ENCODE measurements around the gene ZNF341.
A peak's percentile ranks its signal among the peaks of the same experiment; 100 is the strongest.
"Not testable (repeated sequence)": the region's sequence is repeated elsewhere in the genome, so short reads cannot be mapped to it uniquely, and the experiment has no call there.

Gene ZNF341

GRCh38 chr20:33772439-33772838, 40.6 kb downstream of the ZNF341 start:
- DNase-seq = no peak

DNA sequence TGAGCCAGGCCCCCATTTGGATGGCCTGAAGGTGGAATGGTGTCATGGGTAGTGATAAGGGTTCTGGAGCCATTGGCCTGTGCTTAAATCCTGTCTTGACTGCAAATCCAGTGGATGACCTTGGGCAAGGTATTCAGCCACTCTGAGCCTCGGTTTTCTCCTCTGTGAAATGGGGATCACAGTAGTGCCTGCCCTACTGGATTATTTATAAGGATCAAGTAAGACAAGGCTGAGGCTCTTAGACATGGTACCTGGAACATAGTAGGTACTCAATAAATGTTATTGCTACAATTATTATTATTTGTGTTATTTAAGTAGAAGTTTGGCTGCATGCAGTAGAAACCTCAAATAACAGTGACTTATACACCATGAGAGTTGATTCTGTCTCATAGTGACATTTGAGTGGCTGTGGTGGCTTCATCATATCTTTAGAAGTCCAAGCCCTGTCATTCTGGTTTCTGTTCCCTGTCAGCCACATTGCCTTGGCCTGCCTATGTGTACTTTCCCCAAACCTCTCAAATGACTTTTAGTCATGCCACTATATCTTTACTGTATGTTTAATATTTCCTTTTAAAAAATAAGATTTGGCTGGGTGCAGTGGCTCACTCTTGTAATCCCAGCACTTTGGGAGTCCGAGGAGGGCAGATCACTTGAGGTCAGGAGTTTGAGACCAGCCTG, 41.8 kb downstream of the ZNF341 start:
- no peak for DNase-seq

DNA sequence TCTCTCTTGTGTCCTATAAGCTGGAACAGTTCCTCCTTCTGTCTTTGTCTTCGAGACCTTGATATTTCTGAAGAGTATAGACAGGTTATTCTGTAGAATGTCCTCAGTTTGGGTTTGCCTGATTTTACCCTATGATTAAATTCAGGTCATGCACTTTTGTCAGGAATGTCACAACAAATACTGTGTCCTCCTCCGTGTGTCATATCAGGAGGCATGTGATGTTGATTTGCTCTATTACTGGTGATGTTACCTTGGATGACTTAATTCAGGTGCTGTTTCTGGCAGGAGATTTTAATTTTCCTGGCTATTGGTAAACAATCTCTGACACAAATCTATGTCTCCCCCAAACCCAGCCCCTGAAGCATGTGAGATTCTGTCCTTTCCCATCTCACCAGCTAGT, 46.0 kb downstream of the ZNF341 start:
- no peak for DNase-seq

- DNase-seq = no peak
These were observed 49.3 kb downstream of the ZNF341 start for GRCh38 chr20:33781133-33781532.

DNA sequence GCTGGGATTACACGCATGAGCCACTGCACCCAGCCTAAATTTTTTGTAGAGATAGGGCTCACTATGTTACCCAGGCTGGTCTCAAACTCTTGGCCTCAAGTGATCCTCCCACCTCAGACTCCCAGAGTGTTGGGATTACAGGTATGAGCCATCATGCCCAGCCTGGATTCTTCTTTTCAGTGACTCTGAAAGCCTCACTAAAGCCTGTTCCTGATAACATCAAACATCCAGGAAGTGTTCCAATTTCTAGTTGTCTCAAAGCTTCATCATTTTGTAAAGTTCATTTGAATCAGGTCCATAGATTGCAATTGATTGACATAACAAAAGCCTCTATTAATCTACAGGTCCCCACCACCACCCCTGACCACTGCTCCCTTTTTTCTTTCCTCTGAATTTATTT, 50.1 kb downstream of the ZNF341 start:
- no peak for DNase-seq

- no peak for DNase-seq
These were observed 51.5 kb downstream of the ZNF341 start for GRCh38 chr20:33783256-33783655.

- DNase-seq = no peak
These were observed 52.0 kb downstream of the ZNF341 start for GRCh38 chr20:33783818-33784217.

DNA sequence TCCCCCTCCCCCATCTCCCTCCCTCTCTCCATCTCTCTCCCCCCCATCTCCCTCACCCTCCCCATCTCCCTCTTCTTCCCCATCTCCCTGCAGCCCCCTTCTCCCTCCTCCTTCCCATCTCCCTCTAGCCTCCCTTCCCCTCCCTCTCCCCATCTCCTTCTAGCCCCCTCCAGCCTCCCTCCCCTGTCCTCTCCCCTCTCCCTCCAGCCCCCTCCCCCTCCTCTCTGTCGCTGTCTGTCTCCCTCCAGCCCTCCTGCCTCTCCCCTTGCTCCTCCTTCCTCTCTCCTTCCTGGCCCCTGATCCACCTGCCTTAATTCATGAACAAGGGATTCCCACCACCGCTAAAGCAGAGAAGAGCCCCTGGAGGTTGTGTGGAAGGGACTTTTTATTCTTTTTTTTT, 52.4 kb downstream of the ZNF341 start:
- DNase-seq = no peak

- no peak for DNase-seq
These were observed 53.7 kb downstream of the ZNF341 start for GRCh38 chr20:33785503-33785902.

DNA sequence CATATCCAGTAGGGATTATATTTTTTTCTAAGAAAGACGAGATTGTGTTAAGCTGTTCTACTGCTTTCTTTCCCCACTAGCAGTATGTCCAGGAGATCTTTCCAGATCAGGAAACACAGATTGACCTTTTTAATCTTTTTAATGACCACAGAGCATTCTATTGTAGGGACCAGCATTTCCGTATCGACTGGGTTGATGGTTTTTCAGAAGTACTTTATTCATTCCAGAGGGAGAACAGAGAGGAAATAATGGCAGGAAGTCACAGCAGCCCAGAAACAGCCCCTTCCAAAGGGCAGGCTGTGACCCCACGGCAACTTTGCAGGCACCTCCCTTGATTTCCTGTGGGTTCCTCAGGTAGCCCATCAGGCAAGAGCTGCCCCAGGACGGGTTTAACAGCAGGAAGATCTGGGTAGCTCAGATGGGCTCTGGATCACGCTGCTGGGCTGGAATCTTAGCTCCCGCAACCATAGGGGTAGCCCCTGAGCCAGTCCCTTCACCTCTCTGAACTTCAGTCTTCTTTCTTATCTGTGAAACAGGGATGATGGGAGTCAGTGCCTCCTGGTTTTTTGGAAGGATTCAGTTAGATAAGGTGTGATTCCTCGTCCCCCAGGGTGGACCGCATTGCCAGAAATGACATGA, 55.6 kb downstream of the ZNF341 start:
- DNase-seq = no peak

GRCh38 chr20:33788351-33789049, 56.7 kb downstream of the ZNF341 start:
- no peak for DNase-seq

DNA sequence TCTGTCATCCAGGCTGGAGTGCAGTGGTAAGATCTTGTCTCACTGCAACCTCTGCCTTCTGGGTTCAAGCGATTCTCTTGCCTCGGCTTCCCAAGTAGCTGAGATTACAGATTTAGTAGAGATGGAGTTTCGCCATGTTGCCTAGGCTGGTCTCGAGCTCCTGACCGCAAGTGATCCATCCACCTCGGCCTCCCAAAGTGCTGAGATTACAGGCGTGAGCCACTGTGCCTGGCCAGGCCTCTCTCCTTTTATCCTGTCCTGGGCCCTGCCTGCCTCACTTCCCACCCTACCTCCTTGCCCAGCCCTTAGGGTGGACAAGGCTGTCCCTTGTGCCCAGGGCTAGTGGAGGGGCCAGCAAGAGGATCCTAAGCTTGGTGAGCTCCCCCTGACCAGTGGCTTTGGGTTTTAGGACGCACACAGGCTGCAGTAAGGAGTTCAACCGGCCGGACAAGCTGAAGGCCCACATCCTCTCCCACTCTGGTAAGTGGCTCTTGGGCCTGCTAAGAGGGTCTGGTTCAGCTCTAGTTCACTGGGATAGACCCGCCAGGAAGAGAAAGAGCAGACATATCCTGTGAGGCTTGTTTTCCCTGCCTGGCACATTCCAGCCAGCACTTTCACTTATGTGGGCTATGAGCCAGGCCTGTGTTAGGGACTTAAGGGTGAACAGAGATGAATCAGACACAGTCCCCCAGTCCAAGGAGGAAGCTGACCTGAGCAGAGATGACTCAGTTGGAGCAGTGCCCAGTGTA, 57.5 kb downstream of the ZNF341 start:
- no peak for DNase-seq

DNA sequence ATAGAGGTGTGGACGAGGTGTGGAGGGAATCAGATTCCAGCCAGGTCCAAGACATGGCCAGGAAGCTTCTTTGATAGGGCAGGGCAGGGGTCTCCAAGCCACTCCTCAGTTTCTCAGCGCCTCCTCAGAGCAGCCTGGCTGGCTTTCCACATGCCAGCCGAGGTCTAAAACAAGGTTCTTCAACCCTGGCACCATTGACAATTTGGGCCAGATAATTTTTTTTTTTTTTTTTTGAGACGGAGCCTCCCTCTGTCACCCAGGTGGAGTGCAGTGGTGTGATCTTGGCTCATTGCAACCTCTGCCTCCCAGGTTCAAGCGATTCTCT, 58.0 kb downstream of the ZNF341 start:
- DNase-seq = no peak

DNA sequence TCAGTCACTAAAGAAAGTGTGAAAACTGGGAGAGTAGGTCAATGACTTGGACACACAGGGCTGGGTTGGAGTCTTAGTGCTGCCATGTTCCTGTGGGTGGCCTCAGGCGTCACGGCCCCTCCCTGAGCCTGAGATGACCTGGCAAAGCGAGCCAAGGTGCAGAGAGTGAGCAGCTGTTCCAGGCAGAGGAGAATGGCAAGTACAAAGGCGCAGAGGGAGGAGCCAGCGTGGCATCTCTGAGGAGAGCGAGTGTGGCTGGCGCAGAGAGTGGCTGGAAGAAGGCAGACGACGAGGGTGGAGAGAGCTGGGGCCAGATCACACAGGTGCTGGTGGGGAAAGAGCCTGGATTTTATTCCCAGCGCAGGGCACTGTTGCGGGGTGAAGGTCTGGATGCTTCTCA, 58.8 kb downstream of the ZNF341 start:
- DNase-seq = no peak

DNA sequence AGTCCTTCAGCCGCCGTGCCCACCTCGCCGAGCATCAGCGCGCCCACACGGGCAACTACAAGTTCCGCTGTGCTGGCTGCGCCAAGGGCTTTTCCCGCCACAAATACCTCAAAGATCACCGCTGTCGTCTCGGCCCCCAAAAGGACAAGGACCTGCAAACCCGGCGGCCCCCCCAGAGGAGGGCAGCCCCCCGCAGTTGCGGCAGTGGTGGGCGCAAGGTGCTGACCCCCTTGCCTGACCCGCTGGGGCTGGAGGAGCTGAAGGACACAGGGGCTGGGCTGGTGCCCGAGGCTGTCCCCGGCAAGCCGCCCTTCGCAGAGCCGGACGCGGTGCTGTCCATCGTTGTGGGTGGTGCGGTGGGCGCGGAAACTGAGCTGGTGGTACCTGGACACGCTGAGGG, 59.2 kb downstream of the ZNF341 start:
- DNase-seq = no peak

DNA sequence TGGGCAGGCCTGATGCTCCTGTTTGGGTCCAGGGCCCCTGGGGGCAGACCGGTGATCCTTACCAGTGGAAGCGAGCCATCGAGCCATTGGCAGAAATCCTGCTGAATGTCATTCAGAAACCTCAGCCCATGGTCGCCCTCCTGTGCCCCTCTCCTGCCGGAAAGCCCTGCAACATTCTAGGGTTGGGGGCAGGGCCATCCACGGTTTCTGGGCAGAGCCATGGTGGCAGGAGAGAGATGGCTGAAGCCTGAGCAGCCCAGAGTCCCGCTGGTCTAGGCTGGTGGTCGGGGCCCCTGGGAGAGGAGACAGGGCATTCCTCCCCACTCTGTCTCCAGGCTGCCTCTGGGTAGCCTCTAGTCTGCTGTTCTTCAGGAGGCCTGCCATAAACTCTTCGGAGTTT, 59.7 kb downstream of the ZNF341 start:
- DNase-seq = no peak

DNA sequence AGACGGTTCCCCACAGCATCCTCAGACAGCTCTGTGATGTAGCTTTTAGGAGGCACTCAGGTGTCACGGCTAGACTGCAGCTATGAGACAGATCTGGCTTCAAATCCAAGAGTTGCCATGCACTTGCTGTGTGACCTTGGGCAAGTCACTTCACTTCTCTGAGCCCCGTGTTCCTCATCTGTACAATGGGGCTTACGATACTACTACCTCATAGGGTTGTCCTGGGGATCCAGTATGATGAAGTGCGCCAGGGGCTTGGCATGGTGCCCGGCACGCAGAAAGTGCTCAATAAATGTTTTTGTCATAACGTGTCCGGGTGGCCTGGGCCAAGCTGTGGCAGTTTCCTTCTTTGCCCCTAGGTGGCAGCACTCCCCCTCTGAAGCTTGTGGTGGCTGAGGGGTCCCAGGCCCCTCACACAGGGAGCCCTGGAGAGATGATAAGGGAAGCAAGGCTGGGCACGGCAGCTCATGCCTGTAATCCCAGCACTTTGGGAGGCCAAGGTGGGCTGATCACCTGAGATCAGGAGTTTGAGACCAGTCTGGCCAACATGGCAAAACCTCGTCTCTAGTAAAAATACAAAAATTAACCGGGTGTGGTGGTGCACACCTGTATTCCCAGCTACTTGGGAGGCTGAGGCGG, 60.3 kb downstream of the ZNF341 start:
- peak; percentile 57 to 60 for DNase-seq

- DNase-seq = not testable (repeated sequence)
These were observed 60.8 kb downstream of the ZNF341 start for GRCh38 chr20:33792598-33792989.

- DNase-seq = no peak
These were observed 61.5 kb downstream of the ZNF341 start for GRCh38 chr20:33793011-33793931.

DNA sequence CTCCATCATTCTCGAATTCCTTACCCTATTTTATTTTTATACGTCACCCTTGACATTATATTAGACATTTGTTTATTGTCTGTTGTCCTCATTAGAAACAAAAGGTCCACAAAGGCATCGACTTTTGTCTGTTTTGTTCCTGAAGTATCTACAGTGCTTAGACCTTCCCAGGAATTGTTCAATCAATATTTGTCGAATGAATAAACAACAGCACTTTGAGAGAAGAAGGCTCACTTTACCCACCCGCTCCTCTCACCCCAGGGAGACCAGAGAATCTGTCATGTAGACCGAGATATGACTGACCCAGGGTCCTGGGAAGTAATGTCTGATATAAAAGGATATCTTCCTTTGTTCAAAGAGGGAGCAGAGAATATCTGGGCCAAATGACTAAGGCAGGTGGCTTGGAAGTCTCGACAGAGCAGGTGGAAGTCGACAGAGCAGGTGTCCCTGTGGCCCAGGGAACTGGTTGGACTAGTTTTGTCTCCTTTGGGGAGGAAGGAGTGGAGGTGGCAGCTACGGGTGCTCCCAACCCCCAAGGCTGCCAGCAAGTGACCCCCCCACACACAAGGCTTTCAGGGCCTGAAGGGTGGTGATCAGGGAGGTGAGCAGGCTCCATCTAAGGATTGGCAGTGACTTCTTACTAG, 64.6 kb downstream of the ZNF341 start:
- DNase-seq = no peak

DNA sequence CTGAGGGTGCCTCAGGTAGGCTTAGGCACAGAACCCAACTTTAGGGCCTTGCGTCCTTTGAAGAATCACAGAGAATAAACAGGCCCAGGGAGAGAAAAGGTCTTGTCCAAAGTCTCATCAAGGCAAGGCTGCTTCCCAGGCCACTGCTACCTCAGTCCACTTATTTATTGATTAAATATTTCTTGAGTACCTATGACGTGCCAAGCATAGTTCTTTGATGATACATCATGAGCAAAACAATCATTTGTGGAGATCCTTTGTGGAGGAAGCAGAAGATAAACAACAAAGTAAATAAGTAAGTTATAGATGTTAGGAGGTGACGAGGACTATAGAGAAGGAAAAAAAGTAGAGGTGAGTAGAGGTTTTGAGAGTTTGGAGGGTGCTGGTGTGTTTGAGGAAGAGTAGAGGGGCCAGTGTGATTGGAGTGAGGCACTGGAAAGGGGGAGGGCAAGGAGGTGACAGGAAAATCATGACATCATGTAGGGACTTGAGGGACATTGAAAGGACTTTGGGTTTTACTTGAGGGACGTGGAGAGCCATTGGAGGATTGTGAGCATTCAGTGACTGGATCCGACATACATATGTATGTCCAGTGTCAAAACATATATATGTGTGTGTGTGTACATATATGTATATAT, 65.2 kb downstream of the ZNF341 start:
- DNase-seq = no peak

All from stimulated activated CD4-positive, alpha-beta T cell treated with anti-CD3 and anti-CD28 coated beads, Interleukin-2, amount 100 ng/mL, for 48 hours (primary cell).